ENCODE results near the gene BLOC1S4.
A peak's percentile ranks its signal among the peaks of the same experiment; 100 is the strongest.

GRCh38 chr4:6687947-6688878, 27.8 kb upstream of the BLOC1S4 start:
- TF ChIP-seq, protein P1, sequence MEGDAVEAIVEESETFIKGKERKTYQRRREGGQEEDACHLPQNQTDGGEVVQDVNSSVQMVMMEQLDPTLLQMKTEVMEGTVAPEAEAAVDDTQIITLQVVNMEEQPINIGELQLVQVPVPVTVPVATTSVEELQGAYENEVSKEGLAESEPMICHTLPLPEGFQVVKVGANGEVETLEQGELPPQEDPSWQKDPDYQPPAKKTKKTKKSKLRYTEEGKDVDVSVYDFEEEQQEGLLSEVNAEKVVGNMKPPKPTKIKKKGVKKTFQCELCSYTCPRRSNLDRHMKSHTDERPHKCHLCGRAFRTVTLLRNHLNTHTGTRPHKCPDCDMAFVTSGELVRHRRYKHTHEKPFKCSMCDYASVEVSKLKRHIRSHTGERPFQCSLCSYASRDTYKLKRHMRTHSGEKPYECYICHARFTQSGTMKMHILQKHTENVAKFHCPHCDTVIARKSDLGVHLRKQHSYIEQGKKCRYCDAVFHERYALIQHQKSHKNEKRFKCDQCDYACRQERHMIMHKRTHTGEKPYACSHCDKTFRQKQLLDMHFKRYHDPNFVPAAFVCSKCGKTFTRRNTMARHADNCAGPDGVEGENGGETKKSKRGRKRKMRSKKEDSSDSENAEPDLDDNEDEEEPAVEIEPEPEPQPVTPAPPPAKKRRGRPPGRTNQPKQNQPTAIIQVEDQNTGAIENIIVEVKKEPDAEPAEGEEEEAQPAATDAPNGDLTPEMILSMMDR (IDR thresholded peaks at IDR 0.05), result peak in 2 of 6 experiments; percentile 20 to 24
- TF ChIP-seq POLR2AphosphoS5 (IDR thresholded peaks at IDR 0.05), result no peak

Data from upper lobe of left lung (tissue), 4 donors.